GM12878 (cell line): ENCODE measurements around the gene GALNT15. TPM values are rescaled to one million over a fixed set of nuclear protein-coding genes. Genes with fewer than 3 reads are reported as not detected.

Experiments
- ATAC-seq: fragments of 200-7000 bp; cut with Tn5 transposase; 3 replicates; pipeline ENCODE4 v1.9.1; 2020; ENCODE audit warnings: mild to moderate bottlenecking, moderate library complexity
- BruUV-seq: library from RNA; stranded (reverse); fragments of 400-500 nt; replicated peaks from 2 replicates; lab custom pipeline; 2021; lab: Mats Ljungman, UMichigan
- CTCF ChIA-PET: fragments of 300-600 bp; sonication (Branson Sonifier 250); formaldehyde crosslinking; extraction: SDS; loops from one replicate; lab custom pipeline; 2021; ENCODE audit warnings: inconsistent platforms; lab: Yijun Ruan, JAX
- POLR2A ChIA-PET: fragments of 350-600 bp; formaldehyde crosslinking; extraction: SDS; loops from one replicate; lab custom pipeline; 2021; ENCODE audit warnings: inconsistent platforms; lab: Charles Lee
- RAD21 ChIA-PET: fragments of 300-600 bp; sonication (Branson Sonifier 250); formaldehyde crosslinking; loops from one replicate; lab custom pipeline; 2023; ENCODE audit warnings: antibody characterized with exemption; ENCODE audit not compliant: unreplicated experiment; lab: Charles Lee
- SMC1A ChIA-PET: fragments of 300-600 bp; sonication (Branson Sonifier 250); formaldehyde crosslinking; loops from one replicate; lab custom pipeline; 2023; ENCODE audit not compliant: unreplicated experiment, uncharacterized antibody; lab: Charles Lee
- DNase-seq: peaks from one replicate; pipeline ENCODE4 v3.0.0-alpha.2; 2011; ENCODE audit warnings: low read depth, low spot score
- FAIRE-seq: peaks from 3 replicates; lab custom pipeline; 2011; peaks lifted over from hg19 to GRCh38; lab: Jason Lieb, UNC
- H2AFZ ChIP-seq: 2 replicates; pipeline ENCODE4 v1.6.0; 2011; ENCODE audit warnings: low read depth, low read length, control low read depth; ENCODE audit not compliant: control insufficient read depth
- H3K27ac ChIP-seq: 2 replicates; pipeline ENCODE4 v1.5.1; 2011; ENCODE audit warnings: control low read depth; ENCODE audit not compliant: control insufficient read depth, insufficient read depth
- H3K27me3 ChIP-seq, 2 experiments: replicated peaks in 1 of 2; 2 replicates each; pipeline versions ENCODE4 v1.6.0 to v1.6.1; 2011; ENCODE audit warnings: low read length in 1 of 2; ENCODE audit not compliant: control insufficient read depth in 2 of 2, insufficient read depth in 2 of 2
- H3K36me3 ChIP-seq, 2 experiments: 2 replicates each; pipeline ENCODE4 v1.5.1; 2011; ENCODE audit warnings: low read length in 1 of 2; ENCODE audit not compliant: control insufficient read depth in 2 of 2, insufficient read depth in 2 of 2
- H3K4me1 ChIP-seq: 2 replicates; pipeline ENCODE4 v1.6.1; 2011; ENCODE audit warnings: mild to moderate bottlenecking, low read length, moderate library complexity, mixed read lengths; ENCODE audit not compliant: control insufficient read depth, insufficient read depth
- H3K4me2 ChIP-seq: 2 replicates; pipeline ENCODE4 v1.6.0; 2011; ENCODE audit warnings: control low read depth; ENCODE audit not compliant: control insufficient read depth, insufficient read depth
- H3K4me3 ChIP-seq: fragments of 200-600 bp; sonication (generic); 2 replicates; pipeline ENCODE4 v1.5.1; 2016
- H3K79me2 ChIP-seq: 2 replicates; pipeline ENCODE4 v1.6.0; 2011; ENCODE audit warnings: low read length; ENCODE audit not compliant: control insufficient read depth, insufficient read depth
- H3K9ac ChIP-seq: 2 replicates; pipeline ENCODE4 v1.8.0; 2011; ENCODE audit warnings: low read length, control low read depth, mixed read lengths; ENCODE audit not compliant: control insufficient read depth, insufficient read depth
- H3K9me3 ChIP-seq: replicated peaks from 3 replicates; pipeline ENCODE4 v1.5.1; 2011; ENCODE audit warnings: mild to moderate bottlenecking, low read length; ENCODE audit not compliant: control insufficient read depth, insufficient read depth
- H4K20me1 ChIP-seq: 2 replicates; pipeline ENCODE4 v1.6.0; 2011; ENCODE audit not compliant: control insufficient read depth, insufficient read depth
- BCL11A ChIP-seq: IDR thresholded peaks from 2 replicates; pipeline ENCODE4 v1.6.1; 2011; ENCODE audit warnings: low read depth, low read length
- EGR1 ChIP-seq, 2 experiments: IDR thresholded peaks; 1 replicate in 1 of 2; 2 replicates in 1 of 2; pipeline ENCODE4 v1.6.1; 2011 to 2012; ENCODE audit warnings: low read depth in 2 of 2, low read length in 2 of 2, borderline replicate concordance in 1 of 2, mild to moderate bottlenecking in 1 of 2, moderate library complexity in 1 of 2
- HCFC1 ChIP-seq: fragments of 150-350 bp; IDR thresholded peaks from 2 replicates; pipeline ENCODE4 v1.6.1; 2014; ENCODE audit warnings: low read length
- HDAC6 ChIP-seq: fragments of 200-600 bp; sonication (generic); IDR thresholded peaks from one replicate; pipeline ENCODE4 v1.8.0; 2017; ENCODE audit warnings: antibody characterized with exemption; ENCODE audit not compliant: unreplicated experiment
- IKZF2 ChIP-seq, 2 experiments: fragments of 450-650 bp; IDR thresholded peaks; 2 replicates each; pipeline ENCODE4 v1.6.1; 2017; ENCODE audit warnings: mild to moderate bottlenecking in 2 of 2, moderate library complexity in 2 of 2
- JUNB ChIP-seq: IDR thresholded peaks from 2 replicates; pipeline ENCODE4 v1.6.1; 2016; ENCODE audit warnings: antibody characterized with exemption, mild to moderate bottlenecking
- MTA3 ChIP-seq: IDR thresholded peaks from 2 replicates; pipeline ENCODE4 v1.6.1; 2012; ENCODE audit warnings: low read length, inconsistent platforms, borderline replicate concordance
- SMARCA5 ChIP-seq: fragments of 450-650 bp; IDR thresholded peaks from 2 replicates; pipeline ENCODE4 v1.6.1; 2017; ENCODE audit warnings: mild to moderate bottlenecking
- SMC3 ChIP-seq: IDR thresholded peaks from 2 replicates; pipeline ENCODE4 v1.6.1; 2011; ENCODE audit warnings: low read length, improper control_type of control experiment, borderline replicate concordance
- SRF ChIP-seq, 2 experiments: IDR thresholded peaks; 2 replicates each; pipeline ENCODE4 v1.6.1; 2011; ENCODE audit warnings: low read depth in 2 of 2, low read length in 2 of 2, mild to moderate bottlenecking in 1 of 2, moderate library complexity in 1 of 2
- TARDBP ChIP-seq: IDR thresholded peaks from 2 replicates; pipeline ENCODE4 v1.6.1; 2016; ENCODE audit warnings: borderline replicate concordance
- YY1 ChIP-seq: IDR thresholded peaks from 2 replicates; pipeline ENCODE4 v1.6.1; 2011; ENCODE audit warnings: low read depth, mild to moderate bottlenecking, low read length
- ZBTB11 ChIP-seq: fragments of 450-650 bp; formaldehyde crosslinking; IDR thresholded peaks from 2 replicates; pipeline ENCODE4 v1.5.0; 2022; ENCODE audit warnings: mild to moderate bottlenecking, missing genetic modification characterization
- ZNF207 ChIP-seq: fragments of 450-650 bp; IDR thresholded peaks from 2 replicates; pipeline ENCODE4 v1.6.1; 2014; ENCODE audit warnings: antibody characterized with exemption, mild to moderate bottlenecking, borderline replicate concordance
- WGBS: methylation state at CpG from one replicate; pipeline ENCODE4 v1.1.6; 2016; ENCODE audit warnings: low lambda C conversion rate; ENCODE audit not compliant: insufficient replicate concordance, insufficient coverage; ENCODE audit errors: missing lambda C conversion rate; 5-methylcytosine and 5-hydroxymethylcytosine counted together
- in situ Hi-C: fragments of 300-500 bp; cut with MboI; formaldehyde crosslinking; loops from 9 replicates; pipeline ENCODE4 v1.14.3; 2018; ENCODE audit warnings: mixed read lengths
- intact Hi-C: fragments of 100-400 bp; cut with micrococcal nuclease; formaldehyde crosslinking; loops from one replicate; pipeline ENCODE4 v1.14.2; 2022; ENCODE audit not compliant: unreplicated experiment
- polyA plus RNA-seq, 11 experiments: library from polyadenylated mRNA; depleted of rRNA in 4 of 11; unstranded in 6 of 11; stranded (reverse) in 5 of 11; fragments of >200 nt; fragmentation: Nextera tagmentation in 4 of 11; fragmentation: Illumina TruSeq in 1 of 11; extraction: Ambion mirVana in 4 of 11; extraction: Trizol in 1 of 11; gene quantifications; 1 replicate in 1 of 11; 2 replicates in 10 of 11; pipeline versions ENCODE4 v1.2.1 to v1.2.3, GENCODE V29; 2011 to 2016; ENCODE audit warnings: inconsistent platforms in 2 of 11, missing spikeins in 2 of 11, low read depth in 1 of 11
- total RNA-seq, 4 experiments: library from RNA; depleted of rRNA in 3 of 4; stranded (reverse); fragments of >200 nt in 3 of 4; fragmentation: Illumina TruSeq in 1 of 4; extraction: Trizol in 1 of 4; gene quantifications; 2 replicates each; pipeline versions ENCODE4 v1.2.1 to v1.2.3, GENCODE V29; 2013 to 2021
- TF ChIP-seq, protein P1 (sequence below): IDR thresholded peaks from 2 replicates; pipeline ENCODE4 v1.6.1; 2012; ENCODE audit warnings: low read depth, low read length, improper control_type of control experiment

Gene GALNT15
- total and polyA plus RNA-seq, 10 of the 15 experiments (the other 5 are each of a cell fraction or from before 2014, with no cell fraction given), result 0.03 to 0.05 TPM; not detected in 8

DNA sequence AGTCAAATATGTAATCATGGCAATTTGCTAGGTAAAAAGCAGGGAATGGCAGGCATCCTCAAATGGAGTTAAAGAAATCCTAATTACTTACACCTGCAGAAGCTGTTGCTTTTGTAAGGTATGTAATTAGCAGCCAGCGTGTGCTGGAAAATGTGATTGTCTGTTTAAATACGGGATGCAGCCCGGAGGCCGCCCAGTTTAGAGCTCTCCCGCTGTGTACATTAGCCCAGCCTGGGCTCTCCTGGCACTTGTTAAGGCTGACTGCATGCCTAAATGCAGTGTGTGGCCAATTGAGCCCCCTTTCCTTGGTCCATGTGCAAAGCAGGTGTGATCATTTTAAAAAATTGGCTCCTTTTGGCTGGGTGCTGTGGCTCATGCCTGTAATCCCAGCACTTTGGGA lies 81.2 kb downstream of the GALNT15 start:
- Histone ChIP-seq H3K4me2 (no peak overlapping the region), H3K4me3 (no peak overlapping the region), H3K36me3 (peaks cover 0 to 2% of the 10 kb centered on the region in 2 experiments; a peak in 1 of 4 replicates), H3K79me2 (no peaks in the 10 kb centered on the region), H3K27ac (no peak overlapping the region), H3K9me3 (no peaks in the 10 kb centered on the region), H2AFZ (no peak overlapping the region), H3K4me1 (peaks cover 8% of the 10 kb centered on the region; the same call in 1 of the 2 replicates), H4K20me1 (no peaks in the 10 kb centered on the region), H3K9ac (no peak overlapping the region), H3K27me3 (no peaks in the 10 kb centered on the region)
- RAD21 ChIA-PET, result no interaction called here
- CTCF ChIA-PET, result interaction anchor here (0.6 kb wide), 1 partner anchor 35 kb away, joined by 3 read pairs; no protein-coding TSS in a partner anchor
- WGBS, result 96% methylated on average over 5 of the region's 5 CpGs
- in situ Hi-C loops, result no loop called here
- DNase-seq, result no peak
- intact Hi-C loops, result no loop called here
- FAIRE-seq, result no peak
- ATAC-seq, result no peak
- SMC1A ChIA-PET, result interaction anchor here (5.7 kb wide), 1 partner anchor 11 kb away, joined by 43 read pairs; the partner anchor contains the start of genes DPH3 and OXNAD1
- TF ChIP-seq EGR1 (IDR thresholded peaks at IDR 0.05; ENCODE audit: borderline replicate concordance in 1 of 2, low read depth in 2 of 2, low read length in 2 of 2), result no peak
- no peak for TF ChIP-seq SMARCA5
- no peak for TF ChIP-seq MTA3
- no peak for TF ChIP-seq BCL11A
- no peak for TF ChIP-seq TARDBP
- TF ChIP-seq, protein P1, sequence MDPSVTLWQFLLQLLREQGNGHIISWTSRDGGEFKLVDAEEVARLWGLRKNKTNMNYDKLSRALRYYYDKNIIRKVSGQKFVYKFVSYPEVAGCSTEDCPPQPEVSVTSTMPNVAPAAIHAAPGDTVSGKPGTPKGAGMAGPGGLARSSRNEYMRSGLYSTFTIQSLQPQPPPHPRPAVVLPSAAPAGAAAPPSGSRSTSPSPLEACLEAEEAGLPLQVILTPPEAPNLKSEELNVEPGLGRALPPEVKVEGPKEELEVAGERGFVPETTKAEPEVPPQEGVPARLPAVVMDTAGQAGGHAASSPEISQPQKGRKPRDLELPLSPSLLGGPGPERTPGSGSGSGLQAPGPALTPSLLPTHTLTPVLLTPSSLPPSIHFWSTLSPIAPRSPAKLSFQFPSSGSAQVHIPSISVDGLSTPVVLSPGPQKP, result no peak
- TF ChIP-seq HCFC1, result no peak
- TF ChIP-seq IKZF2 (IDR thresholded peaks at IDR 0.05), result no peak
- no peak for TF ChIP-seq YY1
- no peak for TF ChIP-seq ZNF207
- TF ChIP-seq SMC3, result no peak
- TF ChIP-seq HDAC6, result no peak
- TF ChIP-seq ZBTB11 (CRISPR knock-in tag), result no peak
- no peak for TF ChIP-seq JUNB
- no peak for TF ChIP-seq SRF (IDR thresholded peaks at IDR 0.05; ENCODE audit: low read depth in 2 of 2, low read length in 2 of 2)
- POLR2A ChIA-PET, result interaction anchor here (0.6 kb wide), 1 partner anchor 9 kb away, joined by 3 read pairs; the partner anchor contains the start of gene DPH3
- BruUV-seq, result no TSS peak
